KOPT-K1 (cell line): ENCODE data around the gene CRTAC1.

Experiments
- H3K27ac ChIP-seq: fragments of 200-600 bp; sonication (generic); 2 replicates; pipeline ENCODE4 v1.5.1; 2016; ENCODE audit warnings: antibody characterized with exemption, mild to moderate bottlenecking, low read depth, low read length; ENCODE audit not compliant: poor library complexity, severe bottlenecking
- H3K36me3 ChIP-seq: fragments of 200-600 bp; sonication (generic); 2 replicates; pipeline ENCODE4 v1.5.1; 2017; ENCODE audit warnings: antibody characterized with exemption, mild to moderate bottlenecking, low read length, moderate library complexity; ENCODE audit not compliant: insufficient read depth
- H3K9me3 ChIP-seq: fragments of 200-600 bp; sonication (generic); 2 replicates; pipeline ENCODE4 v1.5.1; 2017; ENCODE audit warnings: antibody characterized with exemption, low read length, mild to moderate bottlenecking; ENCODE audit not compliant: insufficient read depth, poor library complexity, severe bottlenecking

The CRTAC1 gene

DNA sequence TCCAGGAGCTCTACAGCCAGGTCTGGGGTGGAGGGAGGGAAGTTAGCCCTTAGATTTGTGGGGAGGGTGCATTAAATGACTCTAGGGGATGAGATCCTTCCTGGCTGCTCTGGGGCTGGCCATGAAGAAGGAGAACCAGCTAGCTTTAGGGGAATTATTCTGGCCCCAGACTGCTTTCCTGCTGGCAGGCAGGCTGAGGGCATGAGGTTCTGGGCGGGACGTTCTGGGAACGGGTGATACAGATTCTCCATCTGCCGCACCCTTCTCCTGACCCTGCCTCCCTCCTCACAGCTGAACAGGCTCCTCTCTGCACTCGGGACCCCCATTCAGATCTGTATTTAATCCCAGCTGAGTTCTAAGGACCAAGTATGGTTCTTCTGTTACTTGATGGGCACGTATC is 156.9 kb downstream of the CRTAC1 start:
- Histone ChIP-seq H3K36me3 (no peaks in the 10 kb centered on the region), H3K9me3 (no peaks in the 10 kb centered on the region), H3K27ac (no peak overlapping the region)

DNA sequence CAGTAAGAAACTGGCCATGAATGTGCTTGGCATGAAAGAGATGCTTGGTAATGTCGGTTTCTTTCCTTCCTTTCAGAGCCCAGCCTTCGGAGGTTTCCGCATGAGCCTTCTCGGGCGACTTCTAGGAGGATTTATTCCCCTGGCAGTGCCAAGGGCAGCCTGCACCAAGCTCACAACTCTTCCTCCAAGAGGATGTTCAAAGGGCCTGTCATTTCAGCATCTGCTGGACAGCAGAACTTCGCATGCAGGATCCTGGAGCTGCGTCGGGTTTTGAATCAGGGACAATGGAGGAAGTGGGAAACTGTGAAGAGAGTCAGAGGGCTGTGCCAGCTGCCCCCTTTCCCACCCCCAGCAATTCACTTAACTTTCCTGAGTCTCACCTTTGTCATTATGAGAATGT is 159.4 kb downstream of the CRTAC1 start:
- Histone ChIP-seq H3K27ac (no peak overlapping the region), H3K9me3 (no peaks in the 10 kb centered on the region), H3K36me3 (no peaks in the 10 kb centered on the region)

DNA sequence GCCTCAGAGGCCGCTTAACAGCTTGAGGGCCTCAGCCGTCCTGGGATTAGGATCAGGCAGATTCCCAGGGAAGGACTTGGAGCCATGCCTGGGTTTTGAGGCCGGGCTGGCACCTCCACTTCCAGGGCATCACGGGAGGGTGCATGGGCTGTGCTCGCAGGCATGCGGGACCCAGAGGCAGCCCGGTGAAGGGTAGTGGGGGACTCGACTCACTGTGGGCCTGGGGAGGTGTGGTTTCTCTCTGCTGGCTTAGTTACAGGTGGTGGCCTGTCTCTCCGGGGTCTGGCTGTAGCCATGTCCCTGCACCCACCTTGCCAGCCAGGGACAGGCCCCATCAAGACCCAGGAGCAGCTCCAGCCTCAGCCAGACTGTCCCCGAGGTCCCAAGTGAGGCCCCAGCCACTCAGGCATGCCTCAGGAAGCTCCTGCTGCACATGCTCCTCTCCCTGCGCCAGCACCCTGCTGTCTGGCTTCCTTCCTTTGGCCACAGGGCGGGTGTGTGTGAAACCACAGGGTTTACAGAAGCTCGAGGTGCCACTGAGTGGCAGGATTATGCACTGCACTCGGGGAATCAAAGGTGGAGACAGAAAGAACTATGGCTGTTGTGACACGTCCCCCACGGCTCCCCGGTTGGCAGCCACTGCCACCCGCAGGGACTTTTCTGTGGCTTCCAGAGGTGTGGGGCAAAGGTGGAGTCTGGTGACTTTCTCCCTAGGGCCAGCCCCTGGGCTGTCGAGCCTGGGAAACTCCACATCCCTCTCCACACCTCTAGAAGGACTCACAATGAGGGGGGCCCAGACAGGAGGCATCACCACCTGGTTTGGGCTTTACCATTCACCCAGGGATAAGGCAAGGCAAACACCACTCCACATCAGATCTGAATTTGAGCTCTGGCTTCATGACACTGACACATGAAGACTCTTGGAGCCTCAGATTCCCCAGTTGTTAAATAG is 161.1 kb downstream of the CRTAC1 start:
- no peak overlapping the region for H3K27ac ChIP-seq
- H3K36me3 ChIP-seq: no peaks in the 10 kb centered on the region

DNA sequence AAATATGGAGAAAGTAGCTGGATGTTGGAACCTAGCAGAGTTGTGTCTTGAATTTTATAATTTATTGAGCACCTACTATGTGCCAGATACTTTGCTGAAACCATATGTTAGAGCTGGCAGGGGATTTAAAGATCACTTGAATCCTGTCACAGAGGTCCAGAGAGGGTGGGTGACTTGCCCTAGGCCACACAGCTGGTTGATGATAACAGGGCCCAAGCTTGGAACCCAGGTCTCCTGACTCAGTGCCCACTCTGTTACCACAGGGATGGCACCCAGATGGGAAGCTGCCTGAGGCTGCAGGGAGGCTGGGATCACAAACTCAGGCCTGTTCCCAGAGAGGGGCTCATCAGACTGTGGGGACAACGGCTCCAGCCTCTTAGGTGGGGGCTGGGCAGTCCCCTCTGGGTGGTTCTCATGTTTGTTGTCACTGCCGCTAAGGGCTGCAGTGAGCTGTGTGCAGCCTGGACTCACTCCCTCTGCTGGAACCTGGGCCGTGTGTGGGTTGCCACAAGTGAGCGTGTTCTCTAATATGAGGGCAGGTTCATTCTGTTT is 162.2 kb downstream of the CRTAC1 start:
- H3K9me3 ChIP-seq: no peaks in the 10 kb centered on the region
- H3K27ac ChIP-seq: no peak overlapping the region
- H3K36me3 ChIP-seq: no peaks in the 10 kb centered on the region

More for the DNA sequence above, 161.1 kb downstream of the CRTAC1 start:
- no peaks in the 10 kb centered on the region for H3K9me3 ChIP-seq

DNA sequence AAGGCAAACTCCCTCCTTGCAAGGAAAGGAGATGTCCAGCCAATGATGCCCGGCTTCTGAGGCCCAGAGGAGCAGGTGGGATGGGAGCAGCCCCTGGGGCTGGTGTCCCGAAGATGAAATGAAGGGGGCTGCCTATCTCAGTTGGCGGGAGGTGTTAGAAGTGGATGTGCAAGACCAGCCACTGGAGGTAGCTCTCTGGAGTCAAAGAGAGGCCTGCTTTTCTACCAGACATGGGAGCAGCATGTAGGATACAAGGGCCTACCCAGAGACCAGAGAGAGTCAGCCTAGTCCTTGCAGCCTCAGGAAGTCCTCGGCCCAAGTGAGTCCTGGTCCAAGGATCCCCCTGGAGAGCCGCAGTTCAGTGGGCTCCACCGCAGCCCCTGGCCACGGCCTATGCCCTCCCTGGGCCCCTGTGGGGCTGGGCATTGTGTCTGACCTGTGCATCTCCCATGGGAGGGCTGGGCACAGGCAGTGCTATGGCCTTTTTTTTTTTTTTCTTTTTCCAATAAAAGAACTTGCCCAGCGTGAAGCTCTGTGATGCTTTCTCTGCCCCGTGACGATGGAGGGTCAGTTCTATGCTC is 163.1 kb downstream of the CRTAC1 start:
- no peaks in the 10 kb centered on the region for H3K9me3 ChIP-seq
- H3K27ac ChIP-seq: no peak overlapping the region
- no peaks in the 10 kb centered on the region for H3K36me3 ChIP-seq

DNA sequence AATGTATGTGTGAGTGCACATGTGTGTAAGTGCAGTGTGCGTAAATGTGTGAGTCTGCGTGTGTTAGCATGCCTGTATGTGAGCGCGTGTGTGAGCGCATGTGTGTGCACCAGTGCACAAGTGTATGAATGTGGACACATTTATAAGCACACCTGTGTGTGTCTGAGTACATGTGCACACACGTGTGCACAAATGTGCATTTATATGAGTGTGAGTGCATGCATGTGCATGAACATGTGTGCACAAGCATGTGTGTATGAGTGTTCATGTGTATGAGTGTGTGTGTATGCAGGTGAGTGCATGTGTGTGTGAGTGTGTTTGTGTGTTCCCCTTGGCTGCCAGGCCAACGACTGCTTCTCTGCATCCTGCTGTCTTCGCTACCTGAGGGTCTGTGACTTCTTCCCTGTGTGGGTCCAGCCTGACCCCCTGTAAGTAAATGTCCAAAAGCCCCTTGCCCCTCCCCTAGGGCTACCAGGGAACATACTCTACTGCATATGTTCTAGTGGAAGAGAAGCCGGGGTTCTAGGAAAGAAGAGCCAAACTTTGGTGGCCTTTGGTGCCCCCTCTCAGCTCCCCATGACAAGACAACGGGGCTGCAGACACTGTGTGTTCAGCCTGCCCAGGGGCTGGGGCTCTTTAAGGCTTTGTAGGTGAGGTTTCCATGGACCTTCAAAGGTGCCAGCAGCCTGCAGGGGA is 163.7 kb downstream of the CRTAC1 start:
- H3K9me3 ChIP-seq: no peaks in the 10 kb centered on the region
- no peak overlapping the region for H3K27ac ChIP-seq
- H3K36me3 ChIP-seq: no peaks in the 10 kb centered on the region

DNA sequence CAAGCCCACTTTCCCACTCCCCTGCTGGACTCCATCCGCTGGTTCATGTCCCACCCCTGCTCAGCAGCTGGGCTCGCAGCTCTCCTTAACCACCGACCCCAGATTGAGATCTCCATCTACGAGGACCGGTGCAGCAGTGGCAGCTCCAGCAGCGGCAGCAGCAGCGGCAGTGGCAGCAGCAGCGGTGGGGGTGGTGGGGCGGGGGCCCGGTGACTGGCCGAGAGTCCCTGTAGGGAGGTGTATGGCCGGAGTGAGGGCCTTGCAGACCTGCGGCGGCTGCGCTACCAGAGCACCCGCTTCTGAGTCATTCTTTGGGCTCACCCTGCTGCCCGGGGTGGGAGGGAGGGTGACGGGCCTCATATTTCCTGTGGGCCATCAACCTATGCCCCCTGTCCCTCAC is 164.9 kb downstream of the CRTAC1 start:
- Histone ChIP-seq H3K9me3 (no peaks in the 10 kb centered on the region), H3K27ac (no peak overlapping the region), H3K36me3 (no peaks in the 10 kb centered on the region)

DNA sequence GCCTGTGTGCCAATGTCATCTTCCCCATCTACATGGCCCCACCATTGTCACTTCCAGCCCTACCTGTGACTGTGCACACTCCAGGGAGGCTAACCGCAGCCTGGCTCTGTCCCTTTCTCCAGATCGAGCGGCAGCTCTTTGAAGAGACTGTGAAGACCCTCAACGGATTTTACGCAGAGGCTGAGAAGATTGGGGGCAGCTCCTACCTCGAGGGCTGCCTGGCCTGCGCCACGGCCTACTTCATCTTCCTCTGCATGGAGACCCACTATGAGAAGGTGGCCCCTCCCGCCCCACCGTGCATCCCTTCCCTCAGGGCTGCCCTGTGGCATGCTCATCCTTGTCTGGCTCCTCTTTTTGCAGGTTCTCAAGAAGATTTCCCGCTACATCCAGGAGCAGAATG is 166.6 kb downstream of the CRTAC1 start:
- Histone ChIP-seq H3K27ac (no peak overlapping the region), H3K9me3 (no peaks in the 10 kb centered on the region), H3K36me3 (no peaks in the 10 kb centered on the region)

DNA sequence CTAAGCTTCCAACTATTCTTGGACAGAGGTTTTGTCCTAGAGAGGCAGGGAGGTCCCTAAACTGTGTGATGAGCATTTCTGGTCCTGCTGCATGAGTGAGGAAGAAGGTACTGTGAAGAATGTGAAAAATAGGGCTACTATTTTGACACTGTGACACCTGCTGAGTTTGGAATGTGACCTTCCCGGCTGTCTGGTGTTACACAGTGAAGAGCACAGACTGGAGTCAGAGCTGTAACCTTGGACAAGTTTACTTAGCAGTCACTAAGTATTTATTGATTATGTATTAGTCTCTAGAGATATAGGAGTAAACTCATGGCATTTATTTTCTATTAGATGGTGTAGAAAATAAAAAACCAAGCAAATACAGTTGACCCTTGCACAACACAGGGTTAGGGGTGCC is 168.5 kb downstream of the CRTAC1 start:
- Histone ChIP-seq H3K27ac (no peak overlapping the region), H3K36me3 (no peaks in the 10 kb centered on the region), H3K9me3 (no peaks in the 10 kb centered on the region)

DNA sequence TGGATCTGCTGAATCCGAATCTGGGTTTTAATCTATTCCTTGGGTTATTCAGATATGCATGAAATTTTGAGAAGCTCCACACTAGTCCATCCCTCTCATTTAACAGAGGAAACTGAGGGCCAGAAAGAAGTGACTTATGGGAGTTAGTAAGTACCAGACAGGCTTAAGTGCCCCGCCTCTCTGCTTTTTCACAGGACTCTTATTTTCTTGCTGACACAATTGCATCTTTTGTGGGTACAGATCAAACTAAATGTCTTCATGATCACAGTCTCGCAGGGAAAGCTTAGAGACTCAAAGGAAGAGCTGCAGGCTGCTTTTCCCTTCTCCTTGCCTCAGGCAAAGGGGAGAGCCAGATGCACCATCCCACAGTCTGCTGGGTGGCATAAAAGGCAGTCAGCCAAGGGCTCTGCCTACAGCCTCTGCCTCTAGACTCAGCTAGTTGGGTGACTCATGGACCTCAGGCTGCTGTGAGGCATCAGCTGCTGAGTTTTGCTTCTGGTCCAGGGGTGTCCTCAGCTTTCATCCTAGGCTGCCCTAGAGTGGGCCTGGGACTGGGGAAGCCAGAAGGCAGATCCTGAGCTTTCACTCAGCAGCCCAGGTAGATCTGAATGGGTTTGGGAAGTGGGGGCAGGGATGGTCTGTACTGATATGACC is 169.2 kb downstream of the CRTAC1 start:
- Histone ChIP-seq H3K36me3 (no peaks in the 10 kb centered on the region), H3K9me3 (no peaks in the 10 kb centered on the region), H3K27ac (no peak overlapping the region)

DNA sequence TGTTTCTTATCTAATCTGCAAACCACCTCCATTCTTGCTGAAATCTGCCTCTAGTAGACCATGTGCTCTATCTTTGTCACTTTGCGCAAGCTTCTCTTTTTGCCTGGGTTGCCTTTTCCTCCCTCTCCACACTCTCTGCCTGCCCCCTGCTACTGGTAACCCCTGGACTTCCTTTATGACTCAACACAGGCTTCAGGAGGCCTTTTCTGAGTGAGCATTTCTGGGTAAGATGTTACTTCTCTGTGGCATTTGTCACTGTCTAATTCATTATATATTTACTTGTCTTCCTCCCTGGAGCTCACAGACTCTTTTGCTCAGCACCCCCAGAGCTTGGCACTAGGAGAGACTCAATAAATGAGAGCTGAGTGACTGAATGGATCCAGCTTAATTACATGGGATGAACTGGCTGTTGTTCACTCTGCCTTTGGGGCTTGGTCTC is 172.4 kb downstream of the CRTAC1 start:
- Histone ChIP-seq H3K9me3 (no peaks in the 10 kb centered on the region), H3K27ac (no peak overlapping the region), H3K36me3 (no peaks in the 10 kb centered on the region)

DNA sequence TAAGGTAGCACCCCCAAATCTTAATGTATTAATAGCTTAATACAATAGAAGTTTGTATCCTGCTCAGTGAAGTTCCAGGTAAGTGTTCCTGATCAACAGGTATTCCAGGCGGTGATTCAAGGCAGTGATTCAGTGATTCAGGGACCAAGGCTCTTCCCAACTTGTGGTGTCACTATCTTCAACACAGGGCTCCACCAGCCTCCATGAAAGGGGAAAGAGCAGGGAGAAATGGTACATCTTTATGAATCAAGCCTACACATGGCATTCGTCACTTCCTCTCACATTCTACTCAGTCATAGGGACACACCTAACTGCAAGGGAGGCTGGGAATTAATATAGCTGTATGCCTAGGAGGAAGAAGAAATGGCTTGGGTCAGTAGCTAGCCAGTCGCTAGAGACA is 175.7 kb downstream of the CRTAC1 start:
- Histone ChIP-seq H3K9me3 (no peaks in the 10 kb centered on the region), H3K27ac (no peak overlapping the region), H3K36me3 (no peaks in the 10 kb centered on the region)

DNA sequence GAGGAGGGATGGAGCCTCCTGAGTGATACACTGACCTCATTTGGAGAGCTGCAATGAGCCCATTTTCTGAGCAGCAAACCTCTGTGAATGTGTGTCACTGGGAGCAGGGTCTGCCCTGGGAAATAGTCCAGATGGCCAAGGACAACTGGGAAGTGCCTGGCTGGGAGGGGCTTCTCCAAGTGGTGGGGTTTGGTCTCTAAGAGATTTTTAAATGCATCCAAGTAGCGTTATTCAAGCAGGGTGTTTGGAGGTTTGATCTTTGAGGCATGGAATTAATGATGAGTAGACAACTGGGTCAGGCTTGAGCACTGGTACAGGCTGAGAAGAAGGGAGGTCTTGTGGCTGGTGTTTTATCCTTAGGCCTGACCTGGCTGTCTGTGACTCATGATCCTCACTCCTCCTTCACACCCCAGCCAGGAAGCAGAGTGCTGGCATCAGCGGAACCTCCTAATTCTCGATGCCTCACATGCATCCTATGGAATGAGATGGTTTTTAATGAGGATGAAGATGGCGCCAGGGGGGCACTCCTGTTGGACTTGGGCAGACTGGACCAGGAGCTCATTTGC is 177.5 kb downstream of the CRTAC1 start:
- Histone ChIP-seq H3K27ac (no peak overlapping the region), H3K36me3 (no peaks in the 10 kb centered on the region), H3K9me3 (no peaks in the 10 kb centered on the region)

DNA sequence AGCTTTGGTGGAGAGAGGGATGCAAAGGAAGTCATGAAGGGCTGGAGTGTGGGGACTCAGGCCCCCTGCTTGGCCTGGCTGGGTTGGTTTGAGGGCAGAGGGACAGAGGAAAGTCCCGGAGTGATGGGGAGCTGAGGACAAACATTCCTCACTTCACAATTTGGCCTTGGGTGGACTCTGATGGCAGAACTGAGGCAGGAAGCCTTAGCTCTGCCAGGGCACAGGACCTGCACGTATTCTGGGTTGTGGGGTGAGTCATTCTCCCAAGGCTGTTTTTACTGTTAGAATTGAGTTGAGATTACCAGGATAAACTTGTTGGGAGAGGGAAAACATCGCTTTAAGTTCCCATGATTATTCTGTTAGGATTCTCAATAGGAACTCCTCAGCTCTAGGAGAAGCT is 178.1 kb downstream of the CRTAC1 start:
- H3K27ac ChIP-seq: no peak overlapping the region
- no peaks in the 10 kb centered on the region for H3K9me3 ChIP-seq

More for the DNA sequence above, 178.1 kb downstream of the CRTAC1 start:
- H3K36me3 ChIP-seq: no peaks in the 10 kb centered on the region
